ENCODE results near the gene OTOG.
"Not testable (repeated sequence)": the region's sequence is repeated elsewhere in the genome, so short reads cannot be mapped to it uniquely, and the experiment has no call there.

Gene OTOG

DNA sequence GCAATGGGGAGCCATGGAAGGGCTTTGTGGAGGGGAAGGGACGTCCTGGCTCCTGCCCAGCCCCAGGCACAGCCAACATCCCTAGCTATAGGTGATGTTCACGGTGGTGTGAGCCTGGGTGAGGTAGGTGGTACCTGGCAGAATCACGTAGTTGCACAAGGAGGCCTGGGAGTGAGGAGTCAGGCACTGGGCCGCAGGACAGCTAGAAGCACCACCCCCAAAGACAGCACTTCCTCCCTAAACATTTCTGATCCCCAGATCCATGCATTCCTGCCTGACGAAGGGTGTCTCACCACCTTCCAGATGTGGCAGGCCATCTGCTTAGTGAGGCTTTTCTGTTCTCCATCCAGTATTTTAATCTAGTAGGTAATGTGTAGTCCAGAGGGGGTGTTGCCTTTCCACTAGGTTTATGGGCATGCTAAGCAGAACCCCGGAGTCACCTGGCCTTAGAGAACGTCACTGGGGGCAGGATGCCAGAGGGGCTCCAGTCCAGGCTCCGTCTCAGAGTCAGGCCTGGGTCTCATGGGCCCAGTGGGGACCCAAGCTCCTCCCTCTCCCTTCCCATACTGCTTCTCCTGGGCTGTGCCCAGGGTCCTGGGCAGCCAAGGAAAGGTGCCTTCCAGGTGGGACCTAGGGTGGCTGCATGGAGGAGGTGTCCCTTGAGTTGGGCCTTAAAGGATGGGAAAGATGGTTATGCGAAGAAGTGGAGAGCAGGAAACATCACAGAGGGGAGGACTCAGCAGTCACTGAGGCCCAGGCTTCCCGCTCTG, 56.2 kb downstream of the OTOG start:
- DNase-seq (ENCODE audit: low read depth in 1 of 2, low spot score in 1 of 2), result no peak

DNA sequence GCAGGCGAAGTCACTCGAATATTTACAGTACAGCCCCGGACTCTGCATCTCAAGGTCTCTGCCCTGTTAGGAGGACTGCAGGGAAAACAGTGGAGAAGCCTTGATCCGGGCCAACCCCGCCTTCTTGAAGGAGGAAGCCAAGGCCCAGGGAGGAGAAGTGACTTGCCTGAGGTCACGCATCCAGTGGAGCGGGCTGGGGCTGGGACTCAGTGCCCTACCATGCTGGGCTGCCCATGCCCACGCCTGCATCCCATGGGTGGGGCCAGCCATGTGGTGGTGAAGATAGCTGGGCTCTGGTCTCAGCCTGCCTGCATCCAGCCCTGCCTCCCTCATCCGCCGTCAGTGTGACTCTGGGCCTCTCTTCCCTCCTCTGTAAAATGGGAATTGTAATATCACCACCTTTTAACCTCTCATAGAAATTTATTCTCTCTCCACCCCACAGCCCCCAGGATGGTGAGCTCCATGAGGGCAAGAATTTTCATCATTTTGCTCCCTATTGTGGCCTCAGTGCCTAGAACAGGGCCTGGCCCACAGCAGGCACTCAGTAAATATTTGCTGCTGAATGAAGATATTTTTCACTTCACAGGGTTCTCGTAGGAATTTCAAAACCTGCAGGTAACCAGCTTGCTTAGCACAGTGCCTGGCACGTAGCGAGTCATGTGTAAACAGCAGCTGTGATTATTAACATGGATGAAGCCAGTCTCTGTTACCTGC, 57.3 kb downstream of the OTOG start:
- DNase-seq (ENCODE audit: low read depth in 1 of 2, low spot score in 1 of 2), result no peak

DNA sequence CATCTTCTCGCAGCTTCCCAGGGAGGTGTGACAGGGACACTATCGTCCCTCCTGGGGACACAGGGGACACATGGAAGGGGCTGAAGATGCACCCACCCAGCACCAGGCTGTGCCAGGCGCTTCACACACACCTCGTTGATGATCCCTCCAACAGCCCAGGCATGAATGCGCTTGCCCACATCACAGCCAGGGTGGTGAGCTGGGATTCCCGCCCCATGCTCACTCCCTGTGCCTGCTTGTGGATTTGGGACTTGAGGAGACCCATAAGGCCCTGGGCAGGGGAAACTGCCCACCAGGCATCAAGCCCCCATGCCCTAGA, 57.8 kb downstream of the OTOG start:
- no peak for DNase-seq (ENCODE audit: low read depth in 1 of 2, low spot score in 1 of 2)

DNA sequence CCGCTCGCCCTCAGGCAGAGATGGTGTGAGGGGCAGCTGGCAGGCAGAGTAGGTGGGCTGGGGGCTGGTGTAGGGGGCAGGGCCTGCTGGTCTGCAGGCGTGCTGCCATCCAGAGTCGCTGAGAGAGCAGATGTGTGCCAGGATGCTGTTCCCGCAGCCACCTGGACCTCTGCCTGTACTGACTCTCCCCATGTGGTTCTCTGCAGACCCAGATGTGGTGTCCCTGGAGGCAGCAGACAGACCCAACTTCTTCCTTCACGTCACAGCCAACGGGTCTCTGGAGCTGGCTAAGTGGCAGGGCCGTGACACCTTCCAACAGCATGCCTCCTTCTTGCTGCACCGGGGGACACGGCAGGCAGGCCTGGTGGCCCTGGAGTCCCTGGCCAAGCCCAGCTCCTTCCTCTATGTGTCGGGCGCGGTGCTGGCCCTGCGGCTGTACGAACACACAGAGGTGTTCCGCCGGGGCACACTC, 58.6 kb downstream of the OTOG start:
- no peak for DNase-seq (ENCODE audit: low read depth in 1 of 2, low spot score in 1 of 2)

DNA sequence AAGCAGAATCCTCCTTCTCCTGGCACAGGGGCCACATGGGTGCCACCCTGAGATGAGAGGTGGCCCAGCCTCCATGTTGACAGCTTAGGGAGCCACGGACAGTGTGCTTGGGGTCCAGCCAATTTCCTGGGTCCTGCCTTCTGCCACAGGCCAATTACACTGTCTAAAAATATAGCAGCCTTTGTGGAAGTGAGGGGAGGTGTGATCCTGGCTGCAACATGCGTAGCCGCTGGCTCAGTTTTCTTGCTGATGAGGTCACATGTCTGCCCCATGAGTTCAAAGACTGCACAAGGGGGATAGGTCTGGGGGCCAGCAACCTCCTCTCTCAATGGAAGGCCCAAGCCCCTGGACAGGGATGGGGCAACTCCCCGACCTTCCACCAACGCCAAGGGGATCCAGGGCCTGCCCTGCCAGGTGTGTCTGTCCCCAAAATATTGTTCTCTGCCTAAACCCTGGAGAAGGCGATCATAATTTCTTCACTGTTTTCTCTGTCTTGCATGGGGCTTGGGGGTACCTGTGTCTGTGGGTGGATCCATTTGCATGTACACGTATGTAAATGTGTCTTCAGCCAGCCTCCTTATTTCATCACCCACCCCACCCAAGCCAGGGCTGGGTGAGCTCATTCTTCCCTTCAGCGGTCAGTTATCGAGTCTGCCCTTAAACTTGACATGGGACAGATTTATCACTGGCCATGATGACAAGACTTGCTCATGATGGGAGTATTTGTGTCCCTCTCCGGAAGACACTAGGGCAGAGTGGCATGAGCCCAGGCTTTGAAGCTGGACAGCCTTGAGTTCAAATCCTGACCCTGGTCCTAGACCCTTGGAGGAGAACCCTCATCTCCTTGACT, 59.4 kb downstream of the OTOG start:
- no peak for DNase-seq (ENCODE audit: low read depth in 1 of 2, low spot score in 1 of 2)

DNA sequence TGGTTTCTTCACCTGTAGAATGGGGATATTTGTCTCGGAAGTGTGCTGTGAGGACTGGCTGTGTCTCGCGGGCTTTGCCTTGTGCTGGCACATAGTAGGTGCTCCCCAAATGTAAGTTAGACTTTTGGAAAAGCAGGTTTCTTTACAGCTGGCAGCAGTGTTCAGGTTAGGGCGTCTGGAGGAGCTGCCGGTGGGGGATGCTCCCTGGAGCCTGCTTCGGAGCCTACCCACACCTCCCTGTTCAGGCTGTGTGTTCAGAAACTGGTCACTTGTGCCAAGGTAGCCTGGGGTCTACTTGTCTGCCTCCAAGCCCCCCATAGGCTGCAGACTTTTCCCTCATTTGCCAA, 60.0 kb downstream of the OTOG start:
- DNase-seq (ENCODE audit: low read depth in 1 of 2, low spot score in 1 of 2), result no peak

DNA sequence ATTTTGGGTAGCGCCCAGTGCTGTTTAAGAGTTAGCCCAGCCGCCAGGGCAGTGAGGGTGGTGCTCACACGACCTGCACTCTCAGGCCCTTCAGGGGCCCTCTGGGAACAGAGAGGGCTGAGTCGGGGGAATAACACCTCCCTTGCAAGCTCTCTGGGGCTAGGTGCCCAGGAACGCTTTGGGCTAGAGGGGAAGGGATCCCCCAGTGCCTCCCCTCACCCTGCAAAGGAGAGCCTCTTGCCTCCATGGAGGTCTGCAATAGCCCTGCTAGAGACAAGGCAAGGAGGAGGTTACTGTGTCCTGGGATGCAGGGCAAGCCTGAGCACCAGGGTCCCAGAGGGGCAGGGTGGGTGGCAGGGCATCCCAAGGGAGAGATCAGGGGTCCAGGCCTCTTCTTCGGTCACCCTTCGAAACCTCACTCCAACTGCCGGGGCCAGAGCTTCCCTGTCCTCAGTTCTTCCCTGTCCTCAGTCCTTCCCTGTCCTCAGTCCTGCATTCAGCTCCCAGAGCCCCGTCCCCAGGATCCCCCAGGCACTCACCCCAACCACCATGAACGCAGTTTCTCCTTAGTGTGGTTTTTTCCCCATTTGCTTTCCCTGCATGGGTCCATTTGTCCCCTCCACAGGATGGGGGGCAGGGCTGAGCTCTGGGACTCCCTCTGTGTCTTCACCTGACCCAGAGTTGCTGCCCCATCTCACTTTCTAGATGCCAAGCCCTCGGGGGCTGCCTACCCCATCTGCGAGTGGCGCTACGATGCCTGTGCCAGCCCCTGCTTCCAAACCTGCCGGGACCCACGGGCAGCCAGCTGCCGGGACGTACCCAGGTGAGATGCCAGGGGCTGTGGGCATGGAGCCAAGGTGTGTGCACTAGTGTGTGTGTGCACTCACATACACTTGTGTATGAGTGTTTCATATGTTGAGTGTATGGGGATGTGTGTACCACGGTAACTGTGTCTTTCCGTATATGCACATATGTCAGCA, 60.8 kb downstream of the OTOG start:
- no peak for DNase-seq (ENCODE audit: low read depth in 1 of 2, low spot score in 1 of 2)

DNA sequence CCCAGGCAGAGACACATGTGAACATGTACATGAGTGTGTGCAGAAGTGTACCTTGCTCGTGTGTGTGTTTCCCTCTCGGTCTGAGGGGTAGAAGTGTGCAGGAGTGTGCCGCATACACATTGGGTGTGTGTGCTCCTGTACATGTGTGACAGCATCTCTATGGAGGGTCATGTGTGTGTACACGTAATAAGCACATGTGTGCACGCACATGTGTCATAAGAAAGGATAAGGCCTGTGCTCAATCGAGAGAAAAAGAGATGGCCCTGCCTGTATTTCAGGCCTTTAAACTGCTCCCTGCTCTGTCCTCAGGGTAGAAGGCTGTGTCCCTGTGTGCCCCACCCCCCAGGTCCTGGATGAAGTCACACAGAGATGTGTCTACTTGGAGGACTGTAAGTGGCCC, 61.8 kb downstream of the OTOG start:
- DNase-seq (ENCODE audit: low read depth in 1 of 2, low spot score in 1 of 2), result no peak

DNA sequence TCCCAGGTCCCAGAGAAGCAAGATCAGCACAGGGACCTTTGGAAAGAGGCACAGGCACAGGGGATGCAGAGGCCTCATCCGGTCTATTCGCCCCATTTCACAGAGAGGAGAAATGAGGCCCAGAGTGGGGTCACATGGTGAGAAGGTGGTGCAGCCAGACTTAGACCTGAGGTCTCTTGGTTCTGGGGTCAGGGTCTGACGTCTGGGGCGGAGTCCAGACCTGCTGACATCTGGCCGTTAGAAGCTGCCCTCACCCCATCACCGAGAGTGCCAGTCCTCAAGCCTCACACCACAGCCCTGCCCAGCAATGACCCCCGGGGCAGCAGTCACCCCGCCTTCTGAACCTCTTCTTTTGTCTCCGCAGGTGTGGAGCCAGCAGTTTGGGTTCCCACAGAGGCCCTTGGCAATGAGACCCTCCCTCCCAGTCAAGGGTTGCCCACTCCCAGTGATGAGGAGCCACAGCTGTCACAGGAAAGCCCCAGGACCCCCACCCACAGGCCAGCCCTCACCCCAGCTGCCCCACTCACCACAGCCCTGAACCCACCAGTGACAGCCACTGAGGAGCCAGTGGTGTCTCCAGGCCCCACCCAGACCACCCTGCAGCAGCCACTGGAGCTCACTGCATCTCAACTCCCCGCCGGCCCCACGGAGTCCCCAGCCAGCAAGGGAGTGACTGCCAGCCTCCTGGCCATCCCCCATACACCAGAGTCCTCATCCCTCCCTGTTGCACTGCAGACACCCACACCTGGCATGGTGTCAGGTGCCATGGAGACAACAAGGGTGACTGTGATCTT, 62.4 kb downstream of the OTOG start:
- DNase-seq (ENCODE audit: low read depth in 1 of 2, low spot score in 1 of 2), result no peak

DNA sequence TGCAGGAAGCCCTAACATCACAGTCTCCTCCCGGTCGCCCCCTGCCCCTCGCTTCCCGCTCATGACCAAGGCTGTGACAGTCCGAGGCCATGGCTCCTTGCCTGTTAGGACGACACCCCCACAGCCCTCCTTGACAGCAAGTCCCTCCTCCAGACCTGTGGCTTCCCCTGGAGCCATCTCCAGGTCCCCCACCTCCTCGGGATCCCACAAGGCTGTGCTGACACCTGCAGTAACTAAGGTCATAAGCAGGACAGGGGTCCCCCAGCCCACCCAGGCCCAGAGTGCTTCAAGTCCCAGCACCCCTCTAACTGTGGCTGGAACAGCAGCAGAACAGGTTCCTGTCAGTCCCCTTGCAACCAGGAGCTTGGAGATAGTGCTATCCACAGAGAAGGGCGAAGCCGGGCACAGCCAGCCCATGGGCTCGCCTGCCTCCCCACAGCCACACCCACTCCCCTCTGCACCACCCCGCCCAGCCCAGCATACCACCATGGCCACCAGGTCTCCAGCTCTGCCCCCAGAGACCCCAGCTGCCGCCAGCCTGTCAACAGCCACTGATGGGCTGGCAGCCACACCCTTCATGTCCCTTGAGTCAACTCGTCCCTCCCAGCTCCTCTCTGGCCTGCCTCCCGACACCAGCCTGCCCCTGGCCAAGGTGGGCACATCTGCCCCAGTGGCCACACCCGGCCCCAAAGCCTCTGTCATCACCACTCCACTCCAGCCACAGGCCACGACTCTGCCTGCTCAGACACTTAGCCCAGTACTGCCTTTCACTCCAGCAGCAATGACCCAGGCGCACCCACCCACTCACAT, 63.2 kb downstream of the OTOG start:
- DNase-seq (ENCODE audit: low read depth in 1 of 2, low spot score in 1 of 2), result no peak

DNA sequence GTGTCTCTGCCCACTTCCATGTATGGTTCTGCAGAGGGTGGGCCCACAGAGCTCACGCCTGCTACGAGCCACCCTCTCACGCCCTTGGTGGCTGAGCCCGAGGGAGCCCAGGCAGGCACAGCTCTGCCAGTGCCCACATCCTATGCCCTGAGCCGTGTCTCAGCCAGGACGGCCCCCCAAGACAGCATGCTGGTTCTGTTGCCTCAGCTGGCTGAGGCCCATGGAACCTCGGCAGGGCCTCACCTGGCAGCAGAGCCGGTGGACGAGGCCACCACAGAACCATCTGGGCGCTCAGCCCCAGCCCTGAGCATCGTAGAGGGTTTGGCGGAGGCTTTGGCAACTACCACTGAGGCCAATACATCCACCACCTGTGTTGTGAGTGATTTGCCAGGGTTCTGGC, 64.0 kb downstream of the OTOG start:
- DNase-seq (ENCODE audit: low read depth in 1 of 2, low spot score in 1 of 2), result no peak

DNA sequence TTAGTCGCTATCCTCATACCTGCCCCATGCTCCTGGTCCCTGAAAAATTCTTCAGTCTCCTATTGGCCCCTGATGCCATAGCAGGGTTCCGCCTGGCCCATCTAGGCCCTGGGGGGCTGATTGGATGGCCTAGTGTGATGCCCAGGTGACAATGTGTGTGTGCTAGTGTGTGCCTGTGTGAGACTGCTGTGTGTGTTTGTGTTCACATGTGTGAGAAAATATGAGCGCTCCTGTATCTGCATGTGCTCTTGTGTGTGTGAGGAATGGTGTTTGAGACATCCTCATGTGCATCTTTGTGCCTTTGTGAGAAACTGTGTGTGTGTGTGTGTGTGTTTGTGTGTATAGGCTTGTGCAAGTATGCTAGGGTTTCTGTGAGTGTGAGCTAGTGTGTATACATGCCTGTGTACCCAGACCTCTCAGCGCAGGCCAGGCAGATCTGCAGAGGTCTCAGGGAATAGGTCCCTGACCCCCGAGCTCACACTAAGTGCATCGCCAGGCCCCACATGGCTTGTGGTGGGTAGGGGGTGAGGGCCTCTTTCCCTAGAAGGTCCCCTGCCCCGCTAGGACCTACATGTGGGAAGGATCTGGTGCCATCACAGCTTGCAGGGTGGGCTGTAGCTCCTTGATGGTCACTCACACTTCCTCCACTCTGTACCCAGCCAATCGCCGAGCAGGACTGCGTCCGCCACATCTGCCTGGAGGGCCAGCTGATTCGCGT, 64.6 kb downstream of the OTOG start:
- no peak for DNase-seq (ENCODE audit: low read depth in 1 of 2, low spot score in 1 of 2)

DNA sequence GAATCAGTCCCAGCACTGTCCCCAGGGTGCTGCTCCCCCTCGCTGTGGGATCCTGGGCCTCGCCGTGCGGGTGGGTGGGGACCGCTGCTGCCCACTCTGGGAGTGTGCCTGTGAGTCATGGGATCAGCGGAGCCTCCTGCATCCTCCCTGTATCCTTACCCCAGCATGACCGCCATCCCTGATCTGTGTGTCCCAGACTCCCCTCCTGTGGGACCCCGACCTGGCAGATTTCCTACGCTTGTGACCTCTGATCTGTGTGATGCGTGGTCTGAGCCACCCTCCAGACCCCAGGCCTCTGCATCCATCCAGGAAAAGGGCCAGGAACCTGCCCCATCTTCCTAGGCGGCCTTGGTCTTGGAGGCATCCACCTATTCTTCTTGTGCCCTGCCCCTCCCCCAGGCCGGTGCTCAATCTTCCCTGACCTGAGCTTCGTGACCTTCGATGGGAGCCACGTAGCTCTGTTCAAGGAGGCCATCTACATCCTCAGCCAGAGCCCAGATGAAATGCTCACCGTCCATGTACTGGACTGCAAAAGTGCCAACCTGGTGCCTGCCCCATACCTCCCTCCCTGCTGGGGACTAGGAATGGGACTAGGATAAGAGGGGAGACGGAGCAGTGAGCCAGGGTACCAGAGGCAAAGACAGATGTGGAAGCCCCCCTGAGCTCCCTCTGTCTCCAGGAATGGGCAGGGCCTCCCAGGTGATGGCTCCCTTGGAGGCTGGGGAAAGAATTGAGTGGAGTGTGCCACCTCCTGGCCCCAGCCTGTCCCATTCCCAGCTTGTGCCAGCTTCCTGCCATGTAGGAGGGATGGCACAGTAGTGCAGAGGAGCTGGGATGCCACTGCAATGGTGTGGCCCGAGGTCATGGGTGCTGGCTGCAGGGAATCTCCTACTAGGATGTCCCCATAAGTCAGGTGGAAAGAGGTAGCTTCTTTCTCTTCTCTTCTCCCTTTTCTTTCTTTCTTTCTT, 65.4 kb downstream of the OTOG start:
- DNase-seq (ENCODE audit: low read depth in 1 of 2, low spot score in 1 of 2), result no peak

DNA sequence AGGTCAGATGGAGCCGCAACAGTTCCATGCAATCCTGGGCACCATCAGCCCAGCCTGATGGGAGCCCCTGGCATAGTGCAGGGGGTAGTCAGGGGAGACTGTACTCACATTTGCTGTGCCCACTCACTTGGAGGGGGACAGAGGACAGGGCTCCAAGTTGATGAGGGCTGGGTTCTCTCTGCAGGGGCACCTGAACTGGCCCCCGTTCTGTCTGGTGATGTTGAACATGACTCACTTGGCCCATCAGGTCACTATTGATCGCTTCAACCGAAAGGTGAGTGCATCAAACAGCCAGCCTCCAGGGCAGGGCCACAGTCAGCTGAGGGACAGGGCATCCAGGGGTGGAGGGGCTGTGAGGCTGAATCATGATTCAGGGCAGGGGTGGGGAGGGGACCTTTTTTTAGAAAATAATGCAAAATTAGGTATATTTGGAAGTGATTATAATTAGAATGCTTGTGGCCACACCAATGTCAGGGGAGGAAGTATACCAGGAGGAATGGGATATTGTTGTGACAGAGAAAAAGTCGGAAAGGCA, 66.4 kb downstream of the OTOG start:
- DNase-seq (ENCODE audit: low read depth in 1 of 2, low spot score in 1 of 2), result no peak

DNA sequence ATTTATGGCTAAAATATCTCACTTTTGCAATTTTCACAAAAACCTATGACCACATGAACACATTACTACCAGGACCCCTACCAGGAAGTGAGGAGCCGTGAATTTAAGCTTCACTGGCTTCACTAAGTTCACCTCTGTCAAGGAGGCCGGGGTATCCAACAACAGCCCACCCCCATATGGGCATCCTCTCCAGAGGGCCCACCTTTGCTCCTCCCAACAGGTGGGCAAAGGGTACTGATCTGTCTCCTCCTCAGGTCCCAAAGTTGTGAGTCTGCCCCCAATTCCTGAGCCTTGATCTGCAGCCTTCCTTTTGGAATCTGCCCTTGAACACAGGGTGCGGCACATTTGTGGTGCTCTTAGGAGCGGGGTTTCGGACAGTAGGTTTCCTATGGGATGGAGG, 66.9 kb downstream of the OTOG start:
- no peak for DNase-seq (ENCODE audit: low read depth in 1 of 2, low spot score in 1 of 2)

DNA sequence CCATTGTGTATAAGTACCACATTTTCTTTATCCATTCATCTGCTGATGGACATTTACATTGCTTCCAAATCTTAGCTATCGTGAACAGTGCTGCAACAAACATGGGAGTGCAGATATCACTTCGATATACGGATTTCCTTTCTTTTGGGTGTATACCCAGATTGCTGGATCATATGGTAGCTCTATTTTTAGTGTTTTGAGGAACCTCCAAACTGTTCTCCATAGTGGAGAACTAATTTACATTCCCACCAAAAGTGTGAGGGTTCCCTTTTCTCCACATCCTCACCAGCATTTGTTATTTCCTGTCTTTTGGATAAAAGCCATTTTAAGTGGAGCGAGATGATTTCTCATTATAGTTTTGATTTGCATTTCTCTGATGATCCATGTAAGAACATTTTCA, 75.7 kb downstream of the OTOG start:
- not testable (repeated sequence) for DNase-seq (ENCODE audit: low read depth in 1 of 2, low spot score in 1 of 2)

DNA sequence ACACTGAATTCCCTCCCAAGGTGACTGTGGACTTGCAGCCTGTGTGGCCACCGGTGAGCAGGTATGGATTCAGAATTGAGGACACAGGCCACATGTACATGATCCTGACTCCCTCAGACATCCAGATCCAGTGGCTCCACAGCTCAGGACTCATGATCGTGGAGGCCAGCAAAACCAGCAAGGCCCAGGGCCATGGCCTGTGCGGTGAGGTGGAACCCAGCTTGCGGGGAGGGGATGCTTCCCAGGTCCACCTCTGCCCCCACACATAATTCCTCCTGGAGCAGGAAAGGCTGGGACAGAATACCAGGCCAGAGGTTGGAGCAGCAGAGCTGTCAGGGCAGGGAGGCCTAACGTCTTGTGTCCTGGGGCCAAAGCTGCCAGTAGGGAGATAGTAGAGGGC, 82.1 kb downstream of the OTOG start:
- DNase-seq (ENCODE audit: low read depth in 1 of 2, low spot score in 1 of 2), result no peak
